Ramos (cell line): ENCODE results near the gene PSAP.
"Not testable (repeated sequence)": the region's sequence is repeated elsewhere in the genome, so short reads cannot be mapped to it uniquely, and the experiment has no call there.

Experiments
- in situ Hi-C: fragments of 300-500 bp; cut with MboI; formaldehyde crosslinking; loops from one replicate; pipeline ENCODE4 v1.14.3; 2022; ENCODE audit warnings: low sequenced_read_pairs; ENCODE audit not compliant: unreplicated experiment

Gene PSAP

DNA sequence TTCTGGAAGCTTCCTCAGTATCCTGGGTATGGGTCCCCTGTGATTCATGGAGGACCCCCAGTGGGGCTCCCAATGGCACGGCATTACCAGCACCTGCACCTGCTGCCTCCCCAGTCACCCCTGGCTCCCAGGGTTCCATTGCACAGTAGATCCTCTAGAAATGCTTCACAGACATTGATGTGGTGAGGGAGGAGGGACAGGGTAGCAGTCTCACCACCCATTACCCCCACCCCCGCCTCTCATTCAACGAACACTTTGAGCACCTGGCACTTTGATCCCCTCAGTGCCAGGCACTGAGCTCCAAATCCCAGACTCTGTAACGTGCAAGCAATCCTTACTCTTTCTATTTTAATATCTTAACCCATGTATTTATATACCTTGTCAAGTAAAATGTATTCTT, 26.8 kb upstream of the PSAP start:
- in situ Hi-C loops = no loop called here

DNA sequence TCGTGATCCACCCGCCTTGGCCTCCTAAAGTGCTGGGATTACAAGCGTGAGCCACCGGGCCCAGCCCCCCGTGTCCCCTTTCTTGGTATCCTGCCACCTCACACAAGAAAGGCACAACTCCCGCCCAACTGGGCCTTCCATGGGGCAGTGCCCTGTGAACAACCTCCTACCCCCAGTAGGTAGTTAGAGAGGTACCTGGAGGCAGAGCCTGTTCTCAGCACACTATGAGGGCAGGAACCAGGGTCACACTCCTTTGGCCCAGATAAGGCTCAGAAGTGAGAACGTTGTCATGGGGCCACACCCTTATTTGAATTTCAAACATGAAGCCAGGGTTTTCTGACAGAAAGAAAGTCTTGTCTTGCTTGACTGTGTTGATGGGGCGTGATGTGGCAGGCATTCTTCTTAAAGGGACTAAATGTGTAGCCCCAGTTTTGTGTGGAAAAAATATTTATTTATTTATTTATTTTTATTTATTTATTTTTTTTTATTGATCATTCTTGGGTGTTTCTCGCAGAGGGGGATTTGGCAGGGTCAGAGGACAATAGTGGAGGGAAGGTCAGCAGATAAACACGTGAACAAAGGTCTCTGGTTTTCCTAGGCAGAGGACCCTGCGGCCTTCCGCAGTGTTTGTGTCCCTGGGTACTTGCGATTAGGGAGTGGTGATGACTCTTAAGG, 23.8 kb upstream of the PSAP start:
- in situ Hi-C loops = not testable (repeated sequence)

DNA sequence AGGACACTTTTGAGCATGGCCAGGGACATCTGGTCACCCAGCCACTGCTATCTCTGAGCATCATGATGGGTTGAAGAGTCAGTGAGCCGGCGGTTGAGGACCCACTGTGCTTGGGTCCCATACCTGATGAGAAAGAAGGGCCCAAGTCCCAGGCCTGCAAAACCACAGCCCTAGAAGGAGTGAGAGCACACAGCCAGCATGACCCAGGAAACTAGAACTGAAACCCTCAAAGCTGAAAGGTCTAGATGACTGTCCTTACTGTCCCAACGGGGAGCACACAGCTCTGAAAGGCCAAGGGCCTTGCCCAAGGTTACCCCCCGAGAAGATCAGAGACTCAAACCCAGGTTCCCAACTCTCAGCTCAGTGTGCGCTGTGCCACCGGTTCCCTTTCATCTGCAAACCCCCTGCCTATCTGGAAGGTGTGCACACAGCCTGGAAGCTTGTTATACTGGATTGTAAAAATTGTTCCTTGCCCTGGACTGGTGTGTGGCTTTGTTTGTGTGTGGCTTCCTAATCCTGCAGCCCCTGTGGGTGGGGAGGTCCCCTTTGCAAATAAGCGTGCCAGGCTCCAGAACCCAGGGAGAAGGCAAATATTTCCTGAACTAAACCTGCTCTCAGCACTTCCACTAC, 22.6 kb upstream of the PSAP start:
- in situ Hi-C loops = no loop called here

DNA sequence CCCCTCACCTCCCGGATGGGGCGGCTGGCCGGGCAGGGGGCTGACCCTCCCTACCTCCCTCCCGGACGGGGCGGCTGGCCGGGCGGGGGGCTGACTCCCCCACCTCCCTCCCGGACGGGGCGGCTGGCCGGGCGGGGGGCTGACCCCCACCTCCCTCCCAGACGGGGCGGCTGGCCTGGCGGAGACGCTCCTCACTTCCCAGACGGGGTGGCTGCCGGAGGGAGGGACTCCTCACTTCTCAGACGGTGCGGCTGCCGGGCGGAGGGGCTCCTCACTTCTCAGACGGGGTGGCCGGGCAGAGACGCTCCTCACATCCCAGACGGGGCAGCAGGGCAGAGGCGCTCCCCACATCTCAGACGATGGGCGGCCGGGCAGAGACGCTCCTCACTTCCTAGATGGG, 18.6 kb upstream of the PSAP start:
- in situ Hi-C loops = not testable (repeated sequence)

DNA sequence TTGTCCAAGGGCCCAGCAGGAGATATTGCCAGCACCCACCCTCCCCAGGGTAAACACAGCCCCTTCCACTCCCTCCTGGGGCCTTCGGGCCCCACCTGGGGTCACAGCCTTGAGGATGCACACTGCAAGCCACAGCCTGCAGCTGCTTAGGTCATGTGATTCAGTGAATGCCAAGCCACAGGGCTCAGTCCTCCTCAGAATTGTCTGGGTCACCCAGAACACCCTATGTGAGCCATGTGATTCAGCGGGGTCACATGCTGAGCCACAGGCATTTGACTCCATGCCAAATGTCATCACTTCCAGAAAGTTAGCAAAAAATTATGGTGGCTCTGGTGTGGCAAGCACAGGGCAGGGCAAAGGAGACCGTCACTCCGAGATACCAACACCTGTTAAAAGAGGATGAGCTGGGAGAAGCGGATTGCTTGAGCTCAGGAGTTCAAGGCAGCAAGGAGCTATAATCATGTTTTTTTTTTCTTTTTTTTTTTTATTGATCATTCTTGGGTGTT, 17.2 kb upstream of the PSAP start:
- in situ Hi-C loops = no loop called here

DNA sequence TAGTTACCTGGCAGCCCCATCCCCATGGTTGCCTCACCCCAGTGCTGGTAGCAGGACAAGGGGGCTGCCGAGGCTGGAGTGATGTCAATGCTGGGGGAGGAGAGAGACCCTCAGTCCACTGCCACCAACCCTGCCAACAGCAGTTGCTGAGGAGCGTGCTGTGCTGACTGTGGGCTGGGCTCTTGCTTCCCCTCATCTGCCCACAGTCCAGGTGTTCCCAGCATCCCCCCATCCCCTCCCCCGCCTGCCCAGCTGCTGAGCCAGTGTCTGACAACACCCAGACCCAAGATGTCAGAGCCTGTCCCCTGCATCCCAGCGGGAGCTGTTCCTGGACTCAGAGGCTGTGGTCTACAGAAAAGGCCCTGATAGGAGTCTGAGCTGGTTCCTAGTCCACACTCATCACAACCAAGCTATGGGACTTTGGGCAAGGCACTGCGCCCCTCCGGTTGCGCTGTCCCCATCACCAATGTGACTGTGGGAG, 14.6 kb upstream of the PSAP start:
- in situ Hi-C loops = no loop called here

DNA sequence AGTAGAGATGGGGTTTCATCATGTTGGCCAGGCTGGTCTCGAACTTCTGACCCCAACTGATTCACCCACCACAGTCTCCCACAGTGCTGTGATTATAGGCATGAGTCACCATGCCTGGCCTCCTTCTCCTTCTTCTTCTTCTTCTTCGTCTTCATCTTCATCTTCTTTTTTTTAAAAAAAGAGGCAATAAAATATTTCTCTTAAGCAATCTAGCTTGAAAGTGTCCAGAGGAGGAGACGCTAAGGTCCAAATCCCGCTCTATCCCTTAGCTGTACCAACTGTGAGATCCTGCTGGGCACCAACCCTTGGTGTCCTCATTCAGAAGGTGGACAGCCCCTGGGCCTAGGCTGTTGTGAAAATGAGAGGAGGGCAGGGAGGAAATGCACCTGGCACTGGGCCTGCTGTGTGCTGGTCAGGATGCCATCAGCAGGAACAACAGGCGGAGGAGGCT, 13.9 kb upstream of the PSAP start:
- in situ Hi-C loops = no loop called here

DNA sequence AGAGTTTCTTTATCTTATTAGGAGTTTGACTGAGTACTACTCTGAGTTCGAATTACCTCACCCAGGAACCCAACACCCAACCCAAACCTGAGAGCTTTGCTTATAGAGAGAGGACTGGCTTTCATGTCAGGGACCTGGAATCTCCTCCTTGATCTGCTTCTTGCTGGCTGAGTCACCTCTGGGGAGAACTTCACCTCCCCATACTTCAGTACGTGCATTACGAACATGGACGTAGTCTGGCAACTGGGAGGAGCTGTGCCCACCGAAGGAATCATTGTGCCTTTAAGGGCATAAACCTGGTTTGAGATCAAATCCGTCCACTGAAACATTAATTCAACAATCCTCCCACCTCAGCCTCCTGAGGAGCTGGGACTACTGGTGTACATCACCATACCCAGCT, 12.2 kb upstream of the PSAP start:
- in situ Hi-C loops = no loop called here

DNA sequence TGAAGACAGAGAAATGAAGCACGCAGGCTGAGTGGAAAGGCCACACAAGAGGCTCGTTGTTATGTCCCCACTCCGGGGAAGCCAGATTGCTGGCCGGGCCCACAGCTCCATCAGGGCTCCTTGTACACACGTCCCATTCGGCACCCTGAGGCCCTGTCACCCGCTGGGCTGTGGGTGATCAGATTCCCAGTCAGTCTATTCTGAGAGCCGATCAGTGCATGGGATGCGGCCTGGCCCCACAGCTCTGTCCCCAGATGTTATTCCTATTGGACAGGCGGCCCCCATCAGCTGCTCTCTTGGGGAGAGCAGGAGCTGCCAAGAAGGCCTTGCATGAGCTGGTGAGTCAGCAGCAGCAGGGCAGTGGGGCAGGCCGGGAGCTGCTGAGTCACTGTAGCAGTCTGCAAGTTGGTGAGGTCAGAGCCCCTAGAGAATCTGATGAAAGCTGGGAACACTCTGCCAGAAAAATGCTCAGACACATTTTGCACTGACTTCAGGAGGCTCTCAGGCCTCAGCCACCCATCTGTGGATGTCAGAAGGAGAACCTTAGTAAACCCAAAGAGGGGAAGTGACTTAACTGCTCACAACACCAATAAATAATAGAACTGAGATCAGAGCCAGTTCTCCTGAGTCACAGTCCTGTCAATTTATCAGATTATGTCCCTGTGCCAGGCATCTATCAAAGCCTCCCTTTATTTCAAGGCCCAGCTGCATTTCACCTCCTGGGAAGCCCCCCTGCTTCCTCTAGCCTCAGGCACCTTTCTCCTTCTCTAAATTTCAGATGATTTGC, 9.4 kb upstream of the PSAP start:
- in situ Hi-C loops = no loop called here

DNA sequence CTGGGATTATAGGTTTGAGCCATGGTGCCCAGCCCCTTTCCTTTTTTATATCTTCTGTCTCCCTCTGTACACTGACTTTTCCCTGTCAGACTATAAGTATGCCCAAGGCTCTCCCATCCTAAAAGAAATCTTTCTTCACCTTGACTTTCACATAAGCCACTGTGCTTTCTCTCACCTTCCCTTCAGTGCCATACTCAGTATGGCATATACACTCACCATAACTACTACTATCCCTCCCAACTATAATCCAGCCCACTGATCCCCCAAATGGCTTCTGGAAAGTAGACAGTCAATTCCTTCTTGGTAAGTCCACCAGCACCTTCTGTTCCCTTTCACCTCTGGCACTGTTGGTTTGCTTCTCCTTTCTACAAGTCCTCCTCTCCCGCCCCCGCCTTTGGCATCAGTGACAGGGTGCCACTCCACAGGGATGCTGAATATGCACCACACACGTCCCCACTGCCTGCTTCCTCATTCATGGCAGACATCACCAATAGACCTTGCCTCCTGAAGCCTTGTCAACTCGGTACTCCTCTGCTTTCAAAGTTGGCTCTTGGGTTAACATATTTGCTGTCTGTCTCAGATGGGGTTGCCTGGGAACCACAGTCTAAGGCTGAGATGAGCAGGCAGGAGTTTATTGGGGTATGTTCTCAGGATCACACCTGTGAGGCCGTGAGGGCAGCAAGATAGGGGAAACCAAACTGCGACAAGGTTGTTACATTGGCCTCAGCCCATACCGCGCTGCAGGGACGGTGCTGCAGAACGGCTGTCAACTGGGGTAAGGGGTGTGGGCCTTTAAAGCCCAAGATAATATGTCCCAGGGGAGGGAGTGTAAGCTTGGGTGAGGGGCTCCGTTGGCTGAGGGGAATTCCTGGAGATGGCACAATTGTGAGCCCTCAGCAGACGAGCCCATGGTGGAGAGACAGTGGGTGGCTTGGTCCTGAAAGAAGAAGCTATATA, 7.2 kb upstream of the PSAP start:
- in situ Hi-C loops = no loop called here

DNA sequence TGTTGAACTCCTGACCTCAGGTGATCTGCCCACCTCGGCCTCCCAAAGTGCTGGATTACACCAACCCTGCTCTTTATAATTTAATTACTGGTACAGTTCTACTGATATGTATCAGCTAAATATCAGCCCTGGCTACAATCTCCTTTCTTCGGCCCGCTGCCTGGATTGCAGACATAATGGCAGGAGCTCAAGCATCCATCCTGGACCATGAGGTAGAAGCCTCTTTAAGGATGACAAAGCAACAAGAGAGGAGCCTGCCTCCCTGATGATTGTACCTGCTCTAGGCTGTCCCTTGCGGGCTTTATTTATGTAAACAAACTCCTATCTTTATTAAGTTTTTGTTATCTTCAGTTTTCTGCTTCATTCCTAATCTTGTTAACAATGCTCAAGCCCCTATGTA, 5.6 kb upstream of the PSAP start:
- in situ Hi-C loops = no loop called here

DNA sequence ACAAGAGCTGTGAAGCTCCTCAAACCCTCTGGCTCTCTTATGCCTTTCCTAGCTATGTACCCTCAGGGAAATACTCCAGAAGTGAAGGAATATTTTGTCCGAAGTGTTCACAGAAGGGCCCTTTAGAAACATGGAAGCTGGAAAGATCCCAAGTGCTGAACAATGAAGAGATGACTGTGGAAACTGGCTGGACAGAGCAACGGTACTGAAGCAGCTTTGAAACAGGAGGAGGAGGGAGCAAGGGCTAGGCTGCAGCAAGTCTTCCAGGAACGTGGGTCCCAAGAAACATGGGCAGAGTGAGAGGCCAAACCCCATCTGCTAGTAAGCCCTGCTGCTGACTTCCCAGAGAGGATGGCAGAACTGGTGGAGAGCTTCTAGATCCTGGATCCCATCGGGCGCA, 3.0 kb upstream of the PSAP start:
- in situ Hi-C loops = no loop called here

DNA sequence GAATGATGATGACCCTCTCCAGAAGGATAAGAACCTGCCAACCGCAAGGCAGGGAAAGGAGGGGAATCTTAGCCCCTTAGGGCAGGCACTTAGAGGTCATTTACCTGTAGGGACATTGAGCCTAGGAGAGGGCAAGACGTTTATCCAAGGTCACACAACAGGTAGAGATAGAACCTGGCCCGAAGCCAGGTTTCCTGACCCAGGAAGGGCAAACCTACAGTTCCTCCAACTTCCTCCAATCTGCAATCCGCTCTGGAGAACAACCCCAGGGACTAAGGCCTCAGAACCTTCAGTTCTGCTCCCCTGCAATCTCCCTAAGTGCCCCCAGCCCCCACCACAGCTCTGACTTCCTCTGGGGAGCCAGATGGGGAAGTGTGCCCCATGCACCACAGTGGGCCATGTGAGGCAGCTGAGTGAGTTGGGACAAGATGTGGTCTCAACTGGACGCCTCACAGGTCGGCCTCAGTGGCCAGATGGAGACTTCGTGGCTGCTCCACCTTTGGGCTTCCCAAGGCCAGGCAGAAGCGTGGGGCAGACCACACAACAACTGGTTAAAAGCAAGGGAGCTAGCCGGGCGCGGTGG, 1.4 kb upstream of the PSAP start:
- in situ Hi-C loops = no loop called here

DNA sequence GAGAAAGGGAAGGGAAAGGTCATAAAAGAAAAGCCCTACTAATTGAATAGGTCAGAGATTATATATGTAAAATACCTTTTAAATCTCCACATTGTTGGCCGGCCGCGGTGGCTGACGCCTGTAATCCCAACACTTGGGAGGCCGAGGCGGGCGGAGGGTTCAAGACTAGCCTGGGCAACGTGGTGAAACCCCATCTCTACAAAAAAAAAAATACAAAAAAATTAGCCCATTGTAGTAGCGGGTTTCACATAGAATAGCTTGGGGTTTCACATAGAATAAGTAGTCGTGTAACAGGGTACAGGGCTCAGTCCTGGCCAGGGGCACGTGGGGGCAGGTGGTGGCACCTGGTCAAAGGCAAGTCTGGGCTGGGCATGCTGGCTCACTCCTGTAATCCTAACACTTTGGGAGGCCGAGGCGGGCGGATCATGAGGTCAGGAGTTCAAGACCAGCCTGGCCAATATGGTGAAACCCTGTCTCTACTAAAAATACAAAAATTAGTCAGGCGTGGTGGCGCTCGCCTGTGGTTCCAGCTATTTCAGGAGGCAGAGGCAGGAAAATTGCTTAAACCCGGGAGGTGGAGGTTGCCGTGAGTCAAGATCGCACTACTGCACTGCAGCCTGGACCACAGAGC, 529 bp upstream of the PSAP start:
- in situ Hi-C loops = not testable (repeated sequence)

DNA sequence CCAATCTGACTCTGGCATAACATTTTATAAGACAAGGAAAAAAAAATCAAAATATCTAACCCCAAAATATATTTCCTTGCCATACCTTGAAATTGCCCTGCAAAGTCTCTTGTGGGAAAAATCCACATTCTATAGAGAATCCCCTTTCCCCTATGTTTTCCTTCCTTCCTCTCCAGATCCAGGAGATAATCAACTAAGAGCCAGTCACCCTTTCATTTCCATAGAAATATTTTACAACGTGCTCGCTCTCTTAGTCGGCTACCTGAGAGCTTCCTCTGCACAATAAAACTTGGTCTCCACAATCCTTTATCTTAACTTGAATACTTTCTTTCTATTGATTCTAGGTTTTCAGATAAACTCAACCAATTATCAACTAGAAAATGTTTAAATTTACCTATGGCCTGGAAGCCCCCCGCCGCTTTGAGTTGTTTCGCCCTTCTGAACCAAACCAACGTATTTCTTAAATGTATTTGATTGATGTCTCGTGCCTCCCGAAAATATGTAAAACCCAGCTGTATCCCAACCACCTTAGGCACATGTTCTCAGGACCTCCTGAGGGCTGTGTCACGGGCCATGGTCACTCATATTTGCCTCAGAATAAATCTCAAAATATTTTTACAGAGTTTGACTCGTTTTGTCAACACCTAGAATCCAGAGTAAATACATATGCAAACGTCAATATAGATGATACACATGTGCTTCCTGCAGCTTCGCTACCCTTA, 869 bp downstream of the PSAP start:
- in situ Hi-C loops = no loop called here

DNA sequence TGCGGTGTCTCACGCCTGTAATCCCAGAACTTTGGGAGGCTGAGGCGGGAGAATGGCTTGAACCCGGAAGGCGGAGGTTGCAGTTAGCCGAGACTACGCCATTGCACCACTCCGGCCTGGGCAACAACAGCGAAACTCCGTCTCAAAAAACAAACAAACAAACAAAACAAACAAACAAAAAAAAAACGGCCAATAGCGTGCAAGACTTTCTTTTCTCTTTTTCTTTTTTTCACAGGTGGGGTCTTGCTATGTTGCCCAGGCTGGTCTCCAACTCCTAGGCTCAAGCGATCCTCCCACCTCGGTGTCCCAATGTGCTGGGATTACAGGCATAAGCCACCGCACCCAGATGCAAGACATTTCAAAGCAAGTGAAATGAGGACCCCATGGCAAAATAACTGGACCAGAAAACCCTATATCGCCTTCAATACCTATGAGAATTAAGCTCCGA, 1.6 kb downstream of the PSAP start:
- in situ Hi-C loops = no loop called here

DNA sequence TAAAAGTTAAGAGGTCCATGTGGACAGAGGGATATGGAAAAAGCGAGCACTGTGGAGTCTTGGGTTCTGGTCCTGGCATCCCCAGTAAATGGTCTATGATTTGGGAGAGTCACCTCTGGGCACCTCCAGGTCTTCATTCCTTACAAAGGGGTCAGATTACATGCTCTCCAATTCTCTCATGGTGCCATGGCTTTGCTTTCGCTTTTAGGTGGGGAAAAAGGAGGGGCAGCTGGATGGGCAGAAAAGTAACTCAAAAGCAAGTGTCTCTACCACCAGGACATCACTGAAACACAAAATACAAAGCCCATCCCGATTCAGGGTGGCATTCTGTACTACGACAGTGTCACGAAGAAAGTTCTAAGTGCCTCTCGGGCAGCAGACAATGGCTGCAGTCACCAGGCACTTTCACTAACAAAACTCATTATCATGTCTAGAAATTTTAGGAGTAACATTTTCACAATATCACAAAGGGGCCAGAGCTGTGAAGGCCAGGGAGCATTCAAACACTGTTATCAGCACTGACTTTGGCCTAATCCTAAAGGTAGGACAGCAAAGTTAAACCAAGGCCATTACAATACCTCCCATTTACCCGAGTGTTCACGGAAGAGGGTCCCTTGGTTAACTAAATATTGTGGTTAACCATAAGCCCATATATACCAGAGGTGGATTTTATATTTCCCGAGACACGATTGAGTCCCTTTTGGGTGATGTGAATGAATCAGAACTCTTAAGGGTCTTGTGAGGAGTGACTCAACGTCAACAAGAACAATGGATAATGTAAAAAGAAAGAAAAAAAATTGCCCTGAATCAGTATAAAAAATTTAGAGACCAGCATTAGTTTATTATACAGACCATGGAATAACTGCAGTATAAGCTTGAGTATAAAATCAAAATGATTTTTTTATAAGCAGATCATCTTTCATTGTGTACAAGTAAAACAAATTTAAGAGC, 2.5 kb downstream of the PSAP start:
- in situ Hi-C loops = no loop called here
